HG03066 (cell line): ENCODE measurements around the gene CDC14B.
"Not testable (repeated sequence)": the region's sequence is repeated elsewhere in the genome, so short reads cannot be mapped to it uniquely, and the experiment has no call there.

Source experiments
- ATAC-seq: cut with Tn5 transposase; IDR thresholded peaks from one replicate; pipeline ENCODE4 v1.9.1; 2021; ENCODE audit warnings: low read depth; ENCODE audit not compliant: unreplicated experiment

The CDC14B gene

DNA sequence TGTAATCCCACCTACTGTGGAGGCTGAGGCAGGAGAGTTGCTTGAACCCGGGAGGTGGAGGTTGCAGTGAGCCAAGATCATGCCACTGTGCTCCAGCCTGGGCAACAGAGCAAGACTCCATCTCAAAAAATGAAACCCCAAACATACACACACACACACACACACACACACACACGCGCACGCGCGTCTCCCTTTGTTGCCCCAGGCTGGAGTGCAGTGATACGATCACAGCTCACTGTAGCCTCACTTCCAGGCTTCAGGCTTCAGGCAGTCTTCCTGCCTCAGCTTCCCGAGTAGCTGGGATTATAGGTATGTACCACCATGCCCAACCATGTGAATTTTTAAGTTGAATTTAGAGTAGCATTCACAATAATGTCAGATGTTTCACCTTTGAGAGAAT, 13.9 kb upstream of the CDC14B start:
- not testable (repeated sequence) for ATAC-seq

DNA sequence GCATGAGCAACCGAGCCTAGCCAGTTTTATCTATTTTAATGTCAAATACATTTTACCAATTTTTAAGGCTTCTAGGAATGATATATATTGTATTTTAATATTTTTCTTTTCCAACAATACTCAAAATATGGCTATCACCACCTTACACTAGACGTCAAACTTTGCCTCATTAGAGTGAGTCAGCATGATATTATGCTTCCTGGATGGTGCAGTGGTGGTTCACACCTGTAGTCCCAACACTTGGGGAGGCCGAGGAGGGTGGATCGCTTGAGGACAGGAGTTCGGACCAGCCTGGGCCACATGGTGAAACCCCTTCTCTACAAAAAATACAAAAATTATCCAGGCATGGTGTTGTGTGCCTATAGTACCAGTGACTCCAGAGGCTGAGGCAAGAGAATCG, 7.3 kb upstream of the CDC14B start:
- no peak for ATAC-seq

DNA sequence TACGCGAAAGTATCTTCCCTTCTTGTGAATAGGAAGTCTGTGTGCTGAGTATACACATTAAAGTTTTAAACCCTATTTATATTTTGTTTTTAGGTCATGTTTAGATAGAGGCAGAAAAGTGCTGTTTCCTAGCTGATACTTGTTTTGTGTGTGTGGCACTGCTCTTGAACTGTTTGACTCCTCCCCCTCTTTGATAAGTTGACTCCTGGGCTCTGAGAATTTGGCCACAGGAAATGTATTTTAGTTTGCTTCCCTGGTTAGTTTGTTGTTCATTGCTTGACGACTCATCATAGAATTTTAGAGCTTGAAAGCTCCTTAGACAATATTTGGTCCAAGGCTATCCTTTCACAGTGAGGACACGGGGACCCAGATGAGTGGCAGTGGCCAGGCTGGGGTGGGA, 2.0 kb upstream of the CDC14B start:
- ATAC-seq = no peak

DNA sequence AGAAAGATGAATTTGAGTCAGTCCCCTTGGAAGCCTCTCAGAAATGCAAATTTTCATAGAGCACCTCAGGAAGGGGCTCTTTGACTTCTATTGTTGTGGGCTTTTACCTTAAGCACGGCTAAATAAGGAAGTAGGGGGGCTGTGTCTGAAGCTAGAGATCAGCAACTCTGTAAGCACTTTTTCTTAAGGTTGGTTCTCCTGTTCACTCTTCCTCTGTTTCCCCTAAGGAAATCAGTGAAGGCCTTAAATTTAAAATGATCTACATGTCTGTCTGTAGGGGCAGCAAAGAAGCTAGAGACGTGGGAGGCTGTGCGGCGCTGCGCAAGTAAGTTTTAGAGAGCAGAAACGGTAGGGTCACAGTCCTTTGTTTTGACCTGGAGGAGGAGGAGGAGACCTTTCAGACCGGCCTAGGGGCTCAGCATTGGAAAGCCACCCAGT, 1.2 kb upstream of the CDC14B start:
- no peak for ATAC-seq

DNA sequence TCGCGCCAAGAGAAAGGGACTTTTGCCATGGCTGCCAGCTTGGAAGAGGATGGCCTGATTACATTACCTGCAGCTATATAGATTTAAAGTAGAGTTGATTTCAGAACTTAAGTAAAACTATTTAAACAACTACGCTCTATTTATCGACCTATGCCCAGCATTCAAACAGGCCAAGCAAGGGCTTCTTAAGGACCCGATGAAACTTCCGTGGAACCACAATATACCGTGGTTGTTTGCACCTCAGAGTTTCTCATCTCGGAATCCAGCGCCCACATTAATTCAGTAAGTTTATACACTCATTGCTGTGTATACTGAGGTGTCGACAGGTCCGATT, 505 bp upstream of the CDC14B start:
- ATAC-seq = no peak

DNA sequence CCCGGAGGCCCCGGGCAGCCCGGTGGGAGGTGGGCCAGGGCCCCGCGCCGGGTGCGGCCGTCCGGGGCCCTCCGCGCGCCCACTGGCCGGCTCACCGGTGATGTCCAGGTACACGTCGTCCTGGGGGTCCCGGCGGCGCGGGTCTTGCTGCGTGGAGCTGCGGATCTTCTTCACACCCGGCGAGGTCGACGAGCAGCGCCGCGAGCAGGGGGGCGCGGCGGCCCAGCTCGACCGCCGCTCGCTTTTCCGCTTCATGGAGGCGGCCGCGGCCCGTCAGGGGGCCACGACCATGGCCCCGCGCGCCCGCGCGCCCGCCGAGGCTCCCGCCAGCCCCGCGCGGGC, 548 bp downstream of the CDC14B start:
- no peak for ATAC-seq

DNA sequence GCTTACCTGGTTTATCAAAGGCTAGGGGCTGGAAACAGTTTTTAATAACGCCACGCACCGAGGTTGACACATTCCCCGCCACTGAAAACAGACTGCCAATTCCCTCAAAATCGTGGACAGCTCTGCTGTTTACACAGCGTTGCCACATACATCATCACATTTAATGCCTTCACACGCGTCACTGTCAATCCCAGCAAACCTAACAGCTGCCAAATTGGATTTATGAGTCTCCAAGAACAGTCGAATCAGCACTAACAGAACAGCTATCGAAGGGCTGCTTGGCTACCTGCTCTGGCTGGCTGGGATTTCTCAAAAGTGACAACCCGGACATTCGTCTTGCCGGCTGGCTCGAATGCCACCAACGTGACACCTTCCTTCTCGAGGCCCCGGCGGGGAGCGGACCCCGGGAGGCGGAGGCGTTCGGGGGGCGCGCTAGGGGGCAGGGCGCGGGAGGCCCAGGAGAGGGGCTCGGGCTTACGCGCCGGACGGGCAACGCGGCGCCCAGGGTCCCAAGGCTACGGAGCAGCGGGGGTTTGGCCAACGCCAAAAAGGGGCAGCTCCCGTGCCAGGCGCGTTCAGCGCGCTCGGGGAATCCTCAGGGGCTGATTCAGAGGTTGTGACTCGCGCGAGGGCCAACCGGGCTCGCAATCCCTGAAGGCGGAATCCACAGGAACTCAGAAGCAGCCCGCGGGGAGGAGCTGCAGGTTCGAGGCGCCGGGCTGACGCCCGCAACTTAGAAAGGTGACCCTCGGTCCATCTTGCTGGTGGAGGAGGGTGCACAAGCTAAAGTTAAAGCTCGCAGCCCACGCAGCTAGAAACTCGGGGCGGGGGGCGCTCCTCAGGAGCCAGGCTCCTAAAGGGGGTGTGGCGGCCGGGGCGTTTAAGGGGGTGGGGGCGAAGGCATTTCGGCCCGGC, 1.2 kb downstream of the CDC14B start:
- no peak for ATAC-seq

DNA sequence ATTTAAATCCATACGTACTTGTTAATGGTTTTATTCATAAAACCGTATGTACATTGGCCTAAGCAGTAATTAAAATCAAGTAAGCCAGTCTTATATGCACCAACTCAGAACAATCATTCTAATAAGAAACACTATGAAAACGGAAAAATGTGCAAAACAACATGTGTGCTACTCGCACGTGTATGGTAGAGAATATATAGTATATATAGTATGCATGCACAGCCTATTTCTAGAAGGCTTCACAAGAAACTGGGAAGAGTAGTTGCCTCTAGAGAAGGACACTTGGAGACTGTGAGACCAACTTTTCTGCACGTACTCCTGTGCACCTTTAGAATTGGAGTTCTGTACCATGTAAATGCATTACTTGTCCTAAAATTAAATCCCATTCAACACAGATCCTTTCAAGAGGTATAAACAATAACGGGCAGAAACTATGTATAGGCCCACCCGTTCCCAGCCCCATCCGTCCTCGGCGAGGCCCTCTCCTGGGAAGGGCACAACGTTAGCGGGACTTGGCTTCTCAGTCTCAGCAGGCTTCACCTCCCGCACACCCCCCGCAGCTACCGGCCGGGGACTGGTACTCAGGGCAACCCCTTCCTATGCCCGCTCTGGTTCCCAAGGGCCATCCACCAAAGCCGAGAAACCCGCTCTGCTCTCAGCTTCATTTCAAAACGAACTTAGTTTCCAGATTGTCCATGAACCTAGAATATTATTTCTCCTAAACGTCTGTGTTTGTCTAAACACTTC, 2.0 kb downstream of the CDC14B start:
- no peak for ATAC-seq

DNA sequence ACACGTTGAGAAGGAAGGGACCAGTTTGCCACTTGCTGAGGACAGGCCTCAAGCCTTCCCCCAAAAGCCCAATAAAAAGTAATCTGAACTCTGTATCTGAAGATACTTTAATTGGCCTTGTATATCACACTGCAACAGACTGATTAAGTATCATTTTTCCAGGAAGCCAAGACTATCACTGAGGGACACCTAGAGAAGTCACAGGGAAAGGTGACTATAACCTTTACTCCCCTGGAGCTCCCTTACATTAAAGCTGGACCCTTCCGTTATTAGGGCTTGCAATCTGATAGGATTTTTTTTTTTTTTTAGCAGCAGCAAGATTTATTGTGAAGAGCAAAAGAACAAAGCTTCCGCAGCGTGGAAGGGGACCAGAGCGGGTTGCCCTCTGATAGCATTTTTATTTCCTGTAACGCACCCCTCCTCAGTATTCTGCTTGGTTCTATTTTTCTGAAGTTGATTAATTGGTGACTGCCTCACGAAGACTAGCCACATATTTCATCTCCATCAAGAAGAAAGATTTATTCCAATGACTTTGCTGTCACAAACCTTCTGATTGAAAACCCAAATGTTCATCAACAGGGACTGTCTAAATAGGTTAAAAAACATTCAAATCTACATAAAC, 2.7 kb downstream of the CDC14B start:
- no peak for ATAC-seq

DNA sequence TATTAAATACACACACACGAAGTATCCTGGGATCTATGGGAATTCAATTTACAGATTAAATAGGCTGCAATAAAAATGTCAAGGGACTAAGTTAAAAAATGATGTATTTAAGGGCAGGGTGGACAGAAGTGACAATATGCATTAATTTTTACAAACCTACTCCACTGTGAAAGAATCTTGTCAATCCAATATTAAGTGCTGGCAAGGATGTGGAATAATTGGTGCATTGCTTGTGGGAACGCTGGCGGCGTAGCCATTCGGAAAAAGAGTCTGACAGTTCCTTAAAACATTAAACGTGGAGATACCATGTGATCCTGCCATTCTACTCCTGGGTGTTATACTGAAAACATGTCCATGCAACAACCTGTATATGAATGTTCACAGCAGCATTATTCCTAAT, 4.2 kb downstream of the CDC14B start:
- ATAC-seq = no peak

DNA sequence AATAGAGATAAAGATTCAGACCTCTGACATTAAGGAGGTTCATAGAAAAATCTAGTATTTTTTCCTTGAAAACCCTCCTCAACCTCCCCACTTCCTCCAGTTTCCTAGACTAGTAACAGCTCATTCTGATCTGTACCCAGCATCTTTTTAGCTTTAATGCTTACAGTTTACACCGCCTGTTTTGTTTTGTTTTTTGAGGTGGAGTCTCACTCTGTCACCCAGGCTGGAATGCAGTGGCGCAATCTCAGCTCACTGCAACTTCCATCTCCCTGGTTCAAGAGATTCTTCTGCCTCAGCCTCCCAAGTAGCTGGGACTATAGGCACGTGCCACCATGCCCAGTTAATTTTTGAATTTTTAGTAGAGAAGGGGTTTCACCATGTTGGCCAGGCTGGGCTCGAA, 5.0 kb downstream of the CDC14B start:
- not testable (repeated sequence) for ATAC-seq

DNA sequence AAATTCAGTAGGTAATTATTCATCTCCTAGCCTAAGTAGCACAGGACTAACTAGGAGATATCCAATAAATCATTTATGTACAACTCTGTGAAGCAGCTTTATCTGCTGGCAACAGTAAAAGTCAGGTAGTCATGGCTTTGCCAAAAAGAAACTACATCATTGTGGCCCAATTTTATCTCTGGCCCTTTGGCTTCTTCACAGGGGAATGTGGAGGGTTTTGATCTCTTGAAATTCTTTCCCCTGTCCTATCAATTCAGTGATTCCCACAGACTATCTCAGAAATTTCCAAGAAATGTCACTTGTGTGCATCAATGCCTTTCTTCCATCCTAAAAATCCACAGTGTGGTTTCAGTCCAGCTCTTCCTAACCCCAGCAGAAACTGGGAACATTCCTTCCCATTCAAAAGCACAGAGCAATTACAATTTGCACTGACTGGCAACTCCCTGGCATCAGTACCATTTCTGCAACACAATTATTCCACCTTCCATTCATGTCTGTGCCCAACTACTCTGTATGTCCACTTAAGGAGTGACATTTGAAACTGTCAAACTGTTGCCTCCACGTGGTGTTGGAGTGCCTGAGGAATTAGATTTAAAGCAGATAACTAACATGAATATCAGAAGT, 6.6 kb downstream of the CDC14B start:
- no peak for ATAC-seq

DNA sequence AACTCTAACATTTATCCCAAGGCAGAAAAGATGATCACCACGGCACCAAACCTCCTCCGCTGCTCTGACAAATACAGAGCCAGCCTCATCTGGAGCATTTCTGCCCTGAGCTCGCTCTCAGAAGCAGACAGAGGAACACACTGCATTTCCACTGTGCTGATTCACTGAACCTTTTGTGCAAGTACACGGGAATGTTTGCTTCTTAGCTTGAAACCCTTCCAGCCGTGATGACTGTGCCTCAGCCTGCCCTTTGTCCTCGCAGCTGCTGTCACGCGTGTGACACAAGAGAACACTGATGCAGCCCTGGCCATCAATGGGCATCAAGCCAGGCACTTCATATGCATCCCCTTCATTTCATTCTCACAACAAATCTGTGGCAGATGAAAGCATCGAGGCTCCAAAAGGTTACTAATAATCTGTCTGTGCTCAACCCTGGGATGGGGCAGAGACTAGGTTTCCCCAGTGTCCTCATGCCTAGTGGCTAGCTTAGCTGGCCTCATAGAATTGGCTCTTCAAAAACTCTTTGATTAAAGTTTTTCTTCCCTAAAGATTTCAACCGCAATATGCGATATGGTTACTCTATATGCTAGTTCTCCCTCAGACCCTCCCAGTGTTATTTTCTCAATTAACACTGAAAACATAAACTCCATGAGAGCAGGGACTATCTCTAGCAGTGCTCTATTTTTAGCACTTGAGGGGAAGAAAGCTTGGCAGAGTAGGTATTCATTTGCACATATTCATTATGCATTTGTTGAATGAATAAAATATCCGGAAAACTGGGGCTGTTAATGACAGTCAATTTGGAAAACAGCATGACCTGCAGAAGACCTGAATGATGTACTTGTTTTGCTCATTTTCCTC, 7.3 kb downstream of the CDC14B start:
- ATAC-seq = no peak

DNA sequence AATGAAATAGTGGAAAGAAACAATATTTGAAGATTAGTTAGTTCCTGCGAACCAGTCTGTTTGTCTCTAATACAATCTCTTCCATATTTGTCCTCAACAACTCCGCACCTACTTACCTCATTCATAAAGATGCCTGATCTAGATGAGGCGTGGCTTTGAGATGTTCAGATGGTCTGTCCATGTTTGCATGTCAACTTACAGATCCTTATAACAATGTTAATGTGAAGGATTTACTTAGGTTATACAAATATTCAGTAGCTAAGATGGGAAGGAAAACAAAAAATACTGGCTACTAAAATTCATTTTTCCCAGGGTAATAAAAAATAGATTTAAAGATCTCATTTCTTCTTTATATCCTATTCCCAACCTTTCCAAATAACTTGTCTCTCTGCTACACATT, 8.3 kb downstream of the CDC14B start:
- no peak for ATAC-seq

DNA sequence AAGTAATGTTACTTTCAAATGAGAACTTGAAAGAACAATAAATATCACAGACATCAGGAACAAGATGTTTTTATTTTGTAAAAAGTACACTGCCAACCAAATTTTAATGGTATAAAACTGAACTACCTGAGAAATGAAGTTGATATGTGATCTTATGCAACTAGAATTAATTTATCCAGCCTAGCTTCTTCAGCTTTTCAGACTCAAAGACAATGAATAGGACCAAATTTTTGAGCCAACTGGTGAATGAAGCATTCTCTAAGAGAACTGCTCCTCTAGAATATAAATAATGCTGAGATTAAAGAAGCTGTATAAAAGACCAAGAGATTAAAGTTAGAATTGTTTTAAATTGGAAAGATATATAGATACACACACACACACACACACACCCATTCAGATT, 9.9 kb downstream of the CDC14B start:
- no peak for ATAC-seq

DNA sequence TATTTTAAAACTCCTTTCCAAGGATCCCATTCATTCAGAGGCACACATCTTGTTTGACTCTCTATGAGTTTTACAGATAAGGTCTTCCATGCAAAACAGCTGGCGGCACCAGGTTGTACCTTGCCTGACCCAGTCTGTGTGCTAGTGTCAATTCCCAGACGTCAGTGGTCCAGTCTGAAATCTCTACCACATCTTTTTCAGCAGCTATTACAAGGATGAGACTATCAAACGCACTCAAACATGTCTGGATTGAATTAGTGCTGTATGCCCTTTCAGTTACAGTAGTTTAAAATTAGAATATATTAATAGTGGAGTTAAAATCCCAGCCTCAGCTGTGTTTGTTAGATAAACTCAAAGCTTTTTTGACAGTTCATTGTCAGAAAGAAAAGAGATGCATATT, 11.7 kb downstream of the CDC14B start:
- no peak for ATAC-seq

DNA sequence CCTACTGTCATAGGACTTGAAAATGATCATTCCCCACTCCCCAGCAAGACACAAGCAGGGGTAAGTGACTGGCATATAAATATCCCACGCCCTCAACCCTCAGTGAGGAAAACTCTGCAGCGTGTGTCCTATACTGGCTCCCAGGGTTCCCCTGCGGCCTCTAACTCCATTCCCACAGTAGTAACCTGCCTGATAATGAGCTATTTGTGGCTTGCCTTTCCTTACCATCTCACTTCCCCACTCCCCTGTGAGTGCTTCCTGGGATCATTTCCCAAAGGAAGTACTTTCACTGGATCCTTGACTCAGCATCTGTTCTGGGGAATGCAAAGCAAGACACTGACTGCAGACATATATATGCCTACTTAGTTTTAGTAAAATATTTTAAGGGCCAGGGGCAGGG, 14.3 kb downstream of the CDC14B start:
- no peak for ATAC-seq

DNA sequence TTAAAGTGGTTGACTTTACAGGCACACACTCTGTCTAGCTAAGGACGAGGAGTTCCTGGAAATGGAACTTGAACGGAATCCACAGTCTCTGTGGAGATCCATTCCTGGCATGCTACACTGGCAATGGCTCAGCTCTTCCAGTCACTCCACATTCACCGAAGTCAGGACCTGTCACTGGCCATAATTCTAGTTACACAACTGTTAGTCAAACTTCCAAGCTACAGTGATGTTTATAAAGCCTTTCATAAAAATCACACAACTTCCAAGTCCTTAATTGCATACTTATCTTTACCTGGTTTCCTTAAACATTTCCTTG, 15.7 kb downstream of the CDC14B start:
- no peak for ATAC-seq

DNA sequence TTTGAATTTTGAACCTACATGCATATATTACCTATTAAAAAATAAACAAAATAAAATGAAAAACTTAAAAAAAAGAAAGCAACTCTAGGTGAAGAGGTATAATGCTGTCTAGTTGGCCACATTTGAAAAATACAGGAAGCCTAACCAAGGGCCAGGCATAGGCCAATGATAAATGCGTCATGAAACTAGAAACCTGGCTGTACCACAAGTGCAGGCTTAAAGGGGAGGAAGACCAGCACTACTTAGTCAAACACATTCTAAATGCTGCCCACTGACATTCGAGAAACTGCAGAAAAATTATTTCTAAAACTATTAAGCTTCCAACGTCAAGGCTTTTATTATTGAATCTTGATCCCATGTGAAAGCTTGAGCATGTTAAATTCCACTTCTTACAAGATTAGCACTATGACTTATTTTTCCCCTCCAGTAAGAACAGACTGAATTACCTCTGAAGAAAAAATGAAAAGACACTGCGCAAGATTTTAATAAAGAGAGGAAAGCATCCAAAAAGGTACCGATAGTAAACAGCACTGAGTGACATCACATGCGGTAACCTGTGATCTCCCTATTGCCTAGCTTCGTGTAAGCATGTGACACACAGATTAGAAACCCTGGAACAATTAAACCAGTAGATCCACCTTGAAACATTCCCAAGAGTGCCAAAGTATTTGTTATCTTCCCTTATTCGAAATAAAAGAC, 16.2 kb downstream of the CDC14B start:
- no peak for ATAC-seq

DNA sequence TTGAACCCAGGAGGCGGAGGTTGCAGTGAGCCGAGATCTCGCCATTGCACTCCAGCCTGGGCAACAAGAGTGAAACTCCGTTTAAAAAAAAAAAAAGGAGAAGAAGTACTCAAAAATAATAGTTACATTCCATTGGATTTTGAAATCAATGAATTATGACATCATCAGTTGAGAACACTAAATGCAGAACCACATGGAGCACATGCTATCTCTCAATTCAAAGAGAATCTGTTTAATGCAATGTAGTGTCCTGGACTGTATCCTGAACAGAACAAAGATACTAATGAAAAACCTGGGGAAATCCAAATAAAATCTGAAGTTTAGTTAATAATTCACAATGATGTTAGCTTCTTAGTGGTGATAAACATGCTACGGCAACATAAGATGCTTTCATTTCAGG, 20.3 kb downstream of the CDC14B start:
- no peak for ATAC-seq
